ENCODE data around the gene DSG4. TPM values are rescaled to one million over a fixed set of nuclear protein-coding genes. Genes with fewer than 3 reads are reported as not detected.
"Not testable (repeated sequence)": the region's sequence is repeated elsewhere in the genome, so short reads cannot be mapped to it uniquely, and the experiment has no call there.

DSG4 gene, protein sequence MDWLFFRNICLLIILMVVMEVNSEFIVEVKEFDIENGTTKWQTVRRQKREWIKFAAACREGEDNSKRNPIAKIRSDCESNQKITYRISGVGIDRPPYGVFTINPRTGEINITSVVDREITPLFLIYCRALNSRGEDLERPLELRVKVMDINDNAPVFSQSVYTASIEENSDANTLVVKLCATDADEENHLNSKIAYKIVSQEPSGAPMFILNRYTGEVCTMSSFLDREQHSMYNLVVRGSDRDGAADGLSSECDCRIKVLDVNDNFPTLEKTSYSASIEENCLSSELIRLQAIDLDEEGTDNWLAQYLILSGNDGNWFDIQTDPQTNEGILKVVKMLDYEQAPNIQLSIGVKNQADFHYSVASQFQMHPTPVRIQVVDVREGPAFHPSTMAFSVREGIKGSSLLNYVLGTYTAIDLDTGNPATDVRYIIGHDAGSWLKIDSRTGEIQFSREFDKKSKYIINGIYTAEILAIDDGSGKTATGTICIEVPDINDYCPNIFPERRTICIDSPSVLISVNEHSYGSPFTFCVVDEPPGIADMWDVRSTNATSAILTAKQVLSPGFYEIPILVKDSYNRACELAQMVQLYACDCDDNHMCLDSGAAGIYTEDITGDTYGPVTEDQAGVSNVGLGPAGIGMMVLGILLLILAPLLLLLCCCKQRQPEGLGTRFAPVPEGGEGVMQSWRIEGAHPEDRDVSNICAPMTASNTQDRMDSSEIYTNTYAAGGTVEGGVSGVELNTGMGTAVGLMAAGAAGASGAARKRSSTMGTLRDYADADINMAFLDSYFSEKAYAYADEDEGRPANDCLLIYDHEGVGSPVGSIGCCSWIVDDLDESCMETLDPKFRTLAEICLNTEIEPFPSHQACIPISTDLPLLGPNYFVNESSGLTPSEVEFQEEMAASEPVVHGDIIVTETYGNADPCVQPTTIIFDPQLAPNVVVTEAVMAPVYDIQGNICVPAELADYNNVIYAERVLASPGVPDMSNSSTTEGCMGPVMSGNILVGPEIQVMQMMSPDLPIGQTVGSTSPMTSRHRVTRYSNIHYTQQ
- not detected for total RNA-seq
- polyA plus RNA-seq, result not detected
- long read RNA-seq, donor 1, result 0 reads
- long read RNA-seq, donor 2, result 0 reads
- long read RNA-seq, donor 3, result 0 reads

DNA sequence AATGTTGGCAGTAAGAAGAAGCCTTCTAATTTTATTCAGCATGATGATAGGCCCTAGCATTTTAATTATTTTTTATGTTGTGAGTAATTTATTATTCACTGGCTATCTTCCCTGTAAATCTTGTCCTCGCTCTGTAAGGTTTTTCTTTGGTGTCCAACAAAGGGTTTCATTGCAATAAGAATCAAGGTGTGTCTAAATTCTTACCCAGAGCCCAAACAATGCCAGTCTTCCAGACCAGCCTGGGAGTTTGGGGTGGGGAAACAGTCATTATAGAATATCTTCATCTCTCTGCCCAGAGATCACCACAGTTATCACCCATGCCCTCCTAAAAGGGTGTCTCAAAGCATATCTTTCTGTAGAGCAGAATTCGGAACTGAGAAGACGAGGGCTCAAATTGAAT is at the start of gene DSG4:
Gene DSG4 (plus strand): TSS at position 301 of the 400 bp plus-strand sequence. CDS start 135 bp downstream, outside the sequence.
- intact Hi-C loops (cut with DNase I), result no loop called here
- Histone ChIP-seq H3K4me3 (no peak within 1 kb of the TSS), H3K4me1 (no peaks in the 10 kb centered on the region), H3K36me3 (no peaks in the 10 kb centered on the region), H3K9me3 (no peaks in the 10 kb centered on the region), H3K27me3 (no peaks in the 10 kb centered on the region), H3K27ac (no peak within 1 kb of the TSS)
- 93 to 95% methylated on average over 3 of the region's 3 CpGs for WGBS, 2 donors
- DNase-seq, result no peak
- no peak for TF ChIP-seq CTCF (IDR thresholded peaks at IDR 0.05)
- ATAC-seq, result no peak

GRCh38 chr18:31329787-31330438 is 46.7 kb upstream of the DSG4 start:
- no peak for TF ChIP-seq CTCF (IDR thresholded peaks at IDR 0.05)
- no peak for DNase-seq
- intact Hi-C loops (cut with DNase I), result loop anchor here in 1 of 10 donors (5.0 to 10.0 kb wide), 2 partner anchors 55 to 213 kb away; no protein-coding TSS in a partner anchor

GRCh38 chr18:31343454-31343853 is 33.1 kb upstream of the DSG4 start:
- no peak for DNase-seq
- H3K4me1 ChIP-seq, result no peaks in the 10 kb centered on the region
- intact Hi-C loops (cut with DNase I), result no loop called here
- no peak overlapping the region for H3K27ac ChIP-seq
- TF ChIP-seq CTCF (IDR thresholded peaks at IDR 0.05), result no peak
- 90 to 93% methylated on average over 4 of the region's 4 CpGs for WGBS, 2 donors
- ATAC-seq, result no peak
- no peak overlapping the region for H3K4me3 ChIP-seq
- H3K9me3 ChIP-seq, result no peaks in the 10 kb centered on the region
- H3K36me3 ChIP-seq, result no peaks in the 10 kb centered on the region
- no peaks in the 10 kb centered on the region for H3K27me3 ChIP-seq

More at GRCh38 chr18:31329787-31330438, 46.7 kb upstream of the DSG4 start:
- 77% methylated on average over 7 of the region's 7 CpGs for WGBS, 2 donors
- no peak overlapping the region for H3K4me3 ChIP-seq
- no peak overlapping the region for H3K27ac ChIP-seq
- no peaks in the 10 kb centered on the region for H3K9me3 ChIP-seq
- ATAC-seq, result no peak
- H3K27me3 ChIP-seq, result no peaks in the 10 kb centered on the region
- no peaks in the 10 kb centered on the region for H3K36me3 ChIP-seq
- peaks cover 0 to 5% (median 0%) of the 10 kb centered on the region in 9 donors for H3K4me1 ChIP-seq

DNA sequence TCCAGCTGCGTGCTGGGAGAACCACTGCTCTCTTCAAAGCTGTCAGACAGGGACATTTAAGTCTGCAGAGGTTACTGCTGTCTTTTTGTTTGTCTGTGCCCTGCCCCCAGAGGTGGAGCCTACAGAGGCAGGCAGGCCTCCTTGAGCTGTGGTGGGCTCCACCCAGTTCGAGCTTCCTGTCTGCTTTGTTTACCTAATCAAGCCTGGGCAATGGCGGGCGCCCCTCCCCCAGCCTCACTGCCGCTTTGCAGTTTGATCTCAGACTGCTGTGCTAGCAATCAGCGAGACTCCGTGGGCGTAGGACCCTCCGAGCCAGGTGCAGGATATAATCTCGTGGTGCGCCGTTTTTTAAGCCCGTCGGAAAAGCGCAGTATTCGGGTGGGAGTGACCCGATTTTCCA is 23.2 kb upstream of the DSG4 start:
- WGBS, 2 donors, result 40 to 70% methylated on average over 4 of the region's 17 CpGs
- H3K9me3 ChIP-seq; H3K27me3 ChIP-seq; H3K4me1 ChIP-seq; intact Hi-C loops (cut with DNase I); DNase-seq; ATAC-seq; H3K4me3 ChIP-seq; H3K36me3 ChIP-seq; H3K27ac ChIP-seq: not testable (repeated sequence)

Measured in heart right ventricle (tissue), 16 donors.